Osteocyte (in vitro differentiated cells): ENCODE results near the gene SETD2. TPM values are rescaled to one million over a fixed set of nuclear protein-coding genes. Genes with fewer than 3 reads are reported as not detected.

Experiments used
- DNase-seq: peaks from one replicate; pipeline ENCODE4 v3.0.0; 2021; ENCODE audit warnings: mixed read lengths; ENCODE audit not compliant: unreplicated experiment; ENCODE audit errors: extremely low spot score
- H3K27ac Mint-ChIP-seq: one replicate; pipeline ENCODE4 v1.8.0; 2021; ENCODE audit warnings: mild to moderate bottlenecking, mixed read lengths; ENCODE audit not compliant: unreplicated experiment
- H3K27me3 Mint-ChIP-seq: one replicate; pipeline ENCODE4 v1.8.0; 2021; ENCODE audit warnings: mixed read lengths; ENCODE audit not compliant: unreplicated experiment
- H3K36me3 Mint-ChIP-seq: one replicate; pipeline ENCODE4 v1.8.0; 2021; ENCODE audit warnings: mixed read lengths; ENCODE audit not compliant: unreplicated experiment
- H3K4me1 Mint-ChIP-seq: one replicate; pipeline ENCODE4 v1.8.0; 2021; ENCODE audit warnings: mixed read lengths; ENCODE audit not compliant: unreplicated experiment
- H3K4me3 Mint-ChIP-seq: one replicate; pipeline ENCODE4 v1.8.0; 2021; ENCODE audit warnings: mild to moderate bottlenecking, moderate library complexity, mixed read lengths; ENCODE audit not compliant: unreplicated experiment
- H3K9me3 Mint-ChIP-seq: one replicate; pipeline ENCODE4 v1.8.0; 2021; ENCODE audit warnings: mixed read lengths; ENCODE audit not compliant: unreplicated experiment
- CTCF ChIP-seq: fragments of 200-600 bp; sonication (generic); IDR thresholded peaks from 2 replicates; pipeline ENCODE4 v1.5.0; 2021; ENCODE audit warnings: antibody characterized with exemption, mild to moderate bottlenecking, moderate library complexity
- total RNA-seq: library from RNA; stranded (reverse); gene quantifications from 2 replicates; pipeline ENCODE4 v1.2.1, GENCODE V29; 2021

Gene SETD2
- total RNA-seq, 1 donor from 2014 or later, result 45.0 TPM

GRCh38 chr3:47000198-47000815 is 163.6 kb downstream of the SETD2 start:
- Mint-ChIP-seq H3K4me3 (no peak overlapping the region), H3K36me3 (no peaks in the 10 kb centered on the region), H3K27ac (no peak overlapping the region), H3K27me3 (no peaks in the 10 kb centered on the region), H3K4me1 (no peaks in the 10 kb centered on the region), H3K9me3 (no peaks in the 10 kb centered on the region)
- no peak for DNase-seq
- no peak for TF ChIP-seq CTCF

- no peaks in the 10 kb centered on the region for H3K4me1 Mint-ChIP-seq
- no peaks in the 10 kb centered on the region for H3K27me3 Mint-ChIP-seq
- H3K9me3 Mint-ChIP-seq, result no peaks in the 10 kb centered on the region
- H3K4me3 Mint-ChIP-seq, result no peak overlapping the region
- no peaks in the 10 kb centered on the region for H3K36me3 Mint-ChIP-seq
- no peak overlapping the region for H3K27ac Mint-ChIP-seq
- no peak for DNase-seq
- no peak for TF ChIP-seq CTCF
Observed at GRCh38 chr3:46999516-47000197, 164.3 kb downstream of the SETD2 start.

- H3K4me1 Mint-ChIP-seq, result no peaks in the 10 kb centered on the region
- H3K27me3 Mint-ChIP-seq, result no peaks in the 10 kb centered on the region
- no peak overlapping the region for H3K4me3 Mint-ChIP-seq
- H3K9me3 Mint-ChIP-seq, result no peaks in the 10 kb centered on the region
- H3K27ac Mint-ChIP-seq, result no peak overlapping the region
- no peaks in the 10 kb centered on the region for H3K36me3 Mint-ChIP-seq
- no peak for TF ChIP-seq CTCF
- DNase-seq, result no peak
Observed at GRCh38 chr3:46998852-46999515, 164.9 kb downstream of the SETD2 start.

GRCh38 chr3:46998121-46998851 is 165.6 kb downstream of the SETD2 start:
- Mint-ChIP-seq H3K9me3 (no peaks in the 10 kb centered on the region), H3K27me3 (no peaks in the 10 kb centered on the region), H3K4me3 (no peak overlapping the region), H3K27ac (no peak overlapping the region), H3K4me1 (no peaks in the 10 kb centered on the region), H3K36me3 (no peaks in the 10 kb centered on the region)
- TF ChIP-seq CTCF, result peak; percentile 72
- no peak for DNase-seq
